Body of pancreas (tissue), 4 donors: ENCODE measurements around the gene CDH20. TPM values are rescaled to one million over a fixed set of nuclear protein-coding genes. Genes with fewer than 3 reads are reported as not detected.

Experiments
- ATAC-seq: fragments of 150-250 bp; one replicate; pipeline ENCODE4 v1.9.1; 2016
- DNase-seq, 4 donors: peaks; one replicate each; pipeline ENCODE4 v3.0.0-alpha.2; 2019
- H3K27ac ChIP-seq, 4 donors: fragments of 200-600 bp; sonication (generic); 1 replicate in 3 of 4; 2 replicates in 1 of 4; pipeline versions ENCODE4 v1.5.1 to v1.6.1; 2016 to 2019; ENCODE audit warnings: mild to moderate bottlenecking in 1 of 4, mixed read lengths in 1 of 4, moderate library complexity in 1 of 4
- H3K27me3 ChIP-seq, 2 donors: fragments of 200-600 bp; sonication (generic); one replicate each; pipeline ENCODE4 v1.6.0; 2016; ENCODE audit warnings: mild to moderate bottlenecking in 1 of 2
- H3K36me3 ChIP-seq, 2 donors: fragments of 200-600 bp; sonication (generic); replicated peaks in 1 of 2; 2 replicates each; pipeline ENCODE4 v1.5.1; 2016; ENCODE audit warnings: low read depth in 2 of 2; ENCODE audit not compliant: insufficient read depth in 1 of 2
- H3K4me1 ChIP-seq: fragments of 200-600 bp; sonication (generic); one replicate; pipeline ENCODE4 v1.6.0; 2016
- H3K4me3 ChIP-seq, 2 donors: fragments of 200-600 bp; sonication (generic); 1 replicate in 1 of 2; 2 replicates in 1 of 2; pipeline ENCODE4 v1.5.1; 2016 to 2019
- H3K9me3 ChIP-seq, 3 donors: fragments of 200-600 bp; sonication (generic); 1 replicate in 2 of 3; 2 replicates in 1 of 3; pipeline ENCODE4 v1.5.1; 2016
- POLR2A ChIP-seq, 3 donors: fragments of 450-650 bp; IDR thresholded peaks; one replicate each; pipeline ENCODE4 v1.6.1; 2016; ENCODE audit warnings: antibody characterized with exemption in 3 of 3, mild to moderate bottlenecking in 2 of 3
- WGBS, 2 donors: methylation state at CpG; one replicate each; pipeline ENCODE4 v1.1.5; 2017; 5-methylcytosine and 5-hydroxymethylcytosine counted together
- intact Hi-C: fragments of 100-400 bp; cut with DNase I; formaldehyde crosslinking; loops from one replicate; pipeline ENCODE4 v1.15.1; 2023
- total RNA-seq, 2 donors: library from RNA; depleted of rRNA; stranded (reverse); fragments of >200 nt; gene quantifications; one replicate each; pipeline ENCODE4 v1.1.0, GENCODE V29; 2016
- TF ChIP-seq, protein P1 (sequence below), 7 experiments: fragments of 450-650 bp in 4 of 7; fragments of 200-600 bp in 3 of 7; sonication (generic) in 3 of 7; IDR thresholded peaks; one replicate each; pipeline ENCODE4 v1.5.1; 2016 to 2019; ENCODE audit warnings: antibody characterized with exemption in 7 of 7

CDH20 gene
- total RNA-seq, 2 donors from 2014 or later, result 0.26 to 6.3 TPM

DNA sequence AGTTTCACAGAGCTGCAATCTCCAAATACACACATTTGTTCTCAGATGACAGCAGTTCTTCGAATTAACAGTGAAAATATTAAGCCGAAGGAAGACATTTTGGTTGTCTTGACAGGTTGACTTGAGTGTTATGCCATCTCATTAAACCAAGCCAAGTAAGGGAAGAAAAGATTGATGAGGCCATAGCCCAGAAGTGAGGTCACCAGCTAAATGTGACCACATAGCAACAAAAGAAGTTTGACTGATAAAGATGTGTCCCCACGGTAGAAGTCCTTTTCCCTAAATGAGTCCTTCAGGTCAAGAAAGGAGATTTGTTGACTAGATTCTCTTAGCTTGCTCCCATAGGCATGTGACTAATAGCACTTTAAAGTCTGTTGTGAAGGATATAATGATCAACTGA lies 156.1 kb downstream of the CDH20 start:
- TF ChIP-seq, protein P1, sequence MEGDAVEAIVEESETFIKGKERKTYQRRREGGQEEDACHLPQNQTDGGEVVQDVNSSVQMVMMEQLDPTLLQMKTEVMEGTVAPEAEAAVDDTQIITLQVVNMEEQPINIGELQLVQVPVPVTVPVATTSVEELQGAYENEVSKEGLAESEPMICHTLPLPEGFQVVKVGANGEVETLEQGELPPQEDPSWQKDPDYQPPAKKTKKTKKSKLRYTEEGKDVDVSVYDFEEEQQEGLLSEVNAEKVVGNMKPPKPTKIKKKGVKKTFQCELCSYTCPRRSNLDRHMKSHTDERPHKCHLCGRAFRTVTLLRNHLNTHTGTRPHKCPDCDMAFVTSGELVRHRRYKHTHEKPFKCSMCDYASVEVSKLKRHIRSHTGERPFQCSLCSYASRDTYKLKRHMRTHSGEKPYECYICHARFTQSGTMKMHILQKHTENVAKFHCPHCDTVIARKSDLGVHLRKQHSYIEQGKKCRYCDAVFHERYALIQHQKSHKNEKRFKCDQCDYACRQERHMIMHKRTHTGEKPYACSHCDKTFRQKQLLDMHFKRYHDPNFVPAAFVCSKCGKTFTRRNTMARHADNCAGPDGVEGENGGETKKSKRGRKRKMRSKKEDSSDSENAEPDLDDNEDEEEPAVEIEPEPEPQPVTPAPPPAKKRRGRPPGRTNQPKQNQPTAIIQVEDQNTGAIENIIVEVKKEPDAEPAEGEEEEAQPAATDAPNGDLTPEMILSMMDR (IDR thresholded peaks at IDR 0.05), result no peak
- Histone ChIP-seq H3K27ac (no peak overlapping the region), H3K27me3 (no peaks in the 10 kb centered on the region), H3K4me1 (no peaks in the 10 kb centered on the region), H3K9me3 (no peaks in the 10 kb centered on the region), H3K36me3 (no peaks in the 10 kb centered on the region), H3K4me3 (no peak overlapping the region)
- ATAC-seq (no peak), DNase-seq (no peak)
- intact Hi-C loops, result no loop called here
- WGBS, 2 donors, result 35 to 38% methylated on average over 3 of the region's 3 CpGs

DNA sequence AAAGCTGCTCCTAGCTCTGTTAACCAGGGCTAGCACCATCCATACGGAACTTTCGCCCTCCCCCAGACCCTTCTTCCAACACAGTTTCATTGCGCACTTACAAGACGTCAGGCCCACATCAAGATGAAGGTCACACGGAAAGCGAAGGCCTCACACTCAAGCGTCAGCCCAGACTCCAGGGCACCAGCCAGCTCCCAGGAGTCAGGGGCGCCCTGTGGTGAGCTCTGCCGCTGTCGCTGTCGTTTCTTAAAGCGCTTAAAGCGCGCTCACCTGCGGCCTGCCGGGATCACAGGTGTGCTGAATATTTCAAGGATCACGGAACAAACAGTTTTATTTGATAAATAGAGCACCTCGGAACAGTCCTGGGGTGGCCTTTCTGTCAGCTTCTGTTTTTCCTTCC lies 163.1 kb downstream of the CDH20 start:
- H3K9me3 ChIP-seq, result no peaks in the 10 kb centered on the region
- no peak overlapping the region for H3K4me3 ChIP-seq
- DNase-seq, result no peak
- 51 to 62% methylated on average over 18 of the region's 18 CpGs for whole genome bisulfite sequencing, 2 donors
- no peaks in the 10 kb centered on the region for H3K27me3 ChIP-seq
- no peak overlapping the region for H3K27ac ChIP-seq
- H3K4me1 ChIP-seq, result no peaks in the 10 kb centered on the region
- ATAC-seq, result no peak
- intact Hi-C loops, result no loop called here
- no peak for TF ChIP-seq POLR2A (IDR thresholded peaks at IDR 0.05)
- H3K36me3 ChIP-seq, result no peaks in the 10 kb centered on the region

DNA sequence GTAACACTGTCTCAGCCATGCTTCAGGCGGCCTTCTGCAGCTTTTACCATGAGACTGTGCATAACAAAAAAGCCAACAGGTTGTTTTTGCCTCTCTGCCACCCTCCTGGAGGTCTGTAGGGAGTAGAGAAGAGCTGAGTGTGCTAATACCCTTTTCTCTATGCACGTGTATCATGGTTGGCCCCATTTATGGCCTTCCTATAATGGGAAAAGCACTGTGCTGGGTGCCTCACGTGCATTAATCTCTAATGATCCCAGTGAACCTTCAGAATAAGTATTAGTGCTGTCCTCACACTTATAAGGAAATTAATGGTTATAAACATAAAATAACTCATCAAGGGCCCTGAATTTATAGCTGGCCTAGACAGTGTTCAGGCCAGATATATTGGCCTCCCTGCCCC lies 164.2 kb downstream of the CDH20 start:
- no peak for ATAC-seq
- Histone ChIP-seq H3K9me3 (no peaks in the 10 kb centered on the region), H3K4me1 (no peaks in the 10 kb centered on the region), H3K27ac (no peak overlapping the region), H3K27me3 (no peaks in the 10 kb centered on the region), H3K4me3 (no peak overlapping the region), H3K36me3 (no peaks in the 10 kb centered on the region)
- intact Hi-C loops, result no loop called here
- no peak for TF ChIP-seq POLR2A (IDR thresholded peaks at IDR 0.05)
- TF ChIP-seq, protein P1 (IDR thresholded peaks at IDR 0.05), result no peak
- no peak for DNase-seq
- 63 to 79% methylated on average over 3 of the region's 3 CpGs for WGBS, 2 donors

DNA sequence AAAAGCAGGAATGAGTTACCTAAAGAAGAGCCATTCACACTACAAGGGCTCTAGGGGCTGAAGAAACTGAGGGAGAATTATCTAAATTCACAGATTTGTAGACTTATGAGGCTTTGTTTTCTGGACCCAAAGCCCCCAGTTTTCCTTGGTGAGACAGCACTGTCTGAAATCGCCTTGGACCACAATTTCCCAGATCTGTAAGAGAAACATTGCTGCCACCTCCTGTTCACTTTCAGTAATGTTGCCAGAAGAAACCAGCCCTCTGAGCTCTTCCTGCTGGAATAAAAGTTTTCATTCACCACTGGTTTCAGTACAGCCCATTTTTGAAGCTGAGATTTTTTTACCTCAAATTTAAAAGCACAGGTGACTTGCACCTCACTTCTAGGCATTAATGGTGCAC lies 169.2 kb downstream of the CDH20 start:
- no peak for ATAC-seq
- H3K27ac ChIP-seq, result no peak overlapping the region
- TF ChIP-seq, protein P1 (IDR thresholded peaks at IDR 0.05), result peak; percentile 42 to 66 (median 56)
- no peak for TF ChIP-seq POLR2A (IDR thresholded peaks at IDR 0.05)
- DNase-seq, result peak; percentile 21 to 49 (median 38)
- H3K27me3 ChIP-seq, result no peaks in the 10 kb centered on the region
- H3K36me3 ChIP-seq, result no peaks in the 10 kb centered on the region
- 0 to 8% methylated on average over 1 of the region's 1 CpG for WGBS, 2 donors
- H3K9me3 ChIP-seq, result no peaks in the 10 kb centered on the region
- no peak overlapping the region for H3K4me3 ChIP-seq
- H3K4me1 ChIP-seq, result no peaks in the 10 kb centered on the region
- intact Hi-C loops, result no loop called here

DNA sequence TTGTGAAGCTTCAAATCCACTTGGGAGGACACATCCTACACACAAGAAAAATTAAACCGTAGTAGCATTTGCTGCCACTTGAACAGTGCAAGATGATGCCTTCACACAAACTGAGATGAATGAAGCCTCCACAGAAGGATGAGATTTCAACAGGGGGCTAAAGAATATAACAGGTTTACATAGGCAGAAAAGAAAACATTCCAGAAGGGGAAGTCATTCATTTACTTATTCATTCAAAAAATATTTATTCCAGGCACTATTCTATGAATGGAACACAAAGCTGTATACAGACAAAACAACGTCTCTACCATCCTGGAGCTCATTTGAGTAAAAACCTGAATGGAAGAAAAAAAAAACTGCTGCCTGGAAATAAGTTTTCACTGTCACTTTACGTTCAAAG lies 170.5 kb downstream of the CDH20 start:
- intact Hi-C loops, result no loop called here
- TF ChIP-seq, protein P1 (IDR thresholded peaks at IDR 0.05), result no peak
- no peak for TF ChIP-seq POLR2A (IDR thresholded peaks at IDR 0.05)
- Histone ChIP-seq H3K27ac (no peak overlapping the region), H3K4me3 (no peak overlapping the region), H3K4me1 (no peaks in the 10 kb centered on the region), H3K36me3 (no peaks in the 10 kb centered on the region), H3K27me3 (no peaks in the 10 kb centered on the region), H3K9me3 (no peaks in the 10 kb centered on the region)
- DNase-seq (no peak), ATAC-seq (no peak)
- WGBS, 2 donors, result 28 to 33% methylated on average over 3 of the region's 3 CpGs
